HTERT RPE-1 (cell line): ENCODE measurements around the gene ATP8A2.

ENCODE experiments used
- in situ Hi-C: fragments of 300-500 bp; cut with MboI; formaldehyde crosslinking; loops from 4 replicates; pipeline ENCODE4 v1.14.3; 2020; ENCODE audit warnings: low sequenced_read_pairs

The ATP8A2 gene

DNA sequence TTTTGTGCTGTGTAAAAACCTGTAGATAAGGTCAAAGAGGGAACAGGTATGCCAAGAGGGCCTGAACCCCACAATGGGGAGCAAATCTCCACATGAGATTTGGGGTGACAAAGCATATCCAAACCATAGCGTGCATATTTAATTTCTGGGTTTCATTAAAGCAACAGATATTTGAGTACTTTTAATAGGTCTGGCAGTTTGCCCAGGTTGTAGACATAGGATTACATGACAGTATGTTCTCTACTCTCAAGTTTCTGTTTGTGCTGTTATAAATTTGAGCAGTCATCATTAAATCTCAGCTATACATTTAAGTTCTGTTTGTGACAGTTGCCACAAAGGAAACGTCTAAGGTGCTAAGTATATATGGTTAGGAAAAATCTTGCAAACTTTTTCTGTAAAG, 236.4 kb downstream of the ATP8A2 start:
- in situ Hi-C loops, result no loop called here

DNA sequence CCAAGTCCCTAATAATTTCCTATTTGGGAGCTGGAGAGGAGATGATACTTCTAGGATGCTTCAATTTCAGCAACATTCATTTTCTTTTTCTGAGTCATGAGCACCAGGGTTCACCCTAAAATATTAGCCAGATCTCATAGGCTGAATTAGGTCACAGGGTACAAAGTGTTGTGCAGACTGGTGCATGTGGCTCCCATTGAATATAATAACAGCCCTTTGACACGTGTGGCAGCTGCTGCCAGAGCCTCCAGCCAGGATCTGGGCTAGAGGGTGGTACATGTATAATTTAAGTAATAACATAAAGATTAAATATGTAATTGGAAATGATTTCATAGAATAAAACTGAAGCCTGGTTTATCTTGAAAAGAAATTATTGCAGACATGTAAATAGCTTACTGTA, 244.9 kb downstream of the ATP8A2 start:
- in situ Hi-C loops, result no loop called here

DNA sequence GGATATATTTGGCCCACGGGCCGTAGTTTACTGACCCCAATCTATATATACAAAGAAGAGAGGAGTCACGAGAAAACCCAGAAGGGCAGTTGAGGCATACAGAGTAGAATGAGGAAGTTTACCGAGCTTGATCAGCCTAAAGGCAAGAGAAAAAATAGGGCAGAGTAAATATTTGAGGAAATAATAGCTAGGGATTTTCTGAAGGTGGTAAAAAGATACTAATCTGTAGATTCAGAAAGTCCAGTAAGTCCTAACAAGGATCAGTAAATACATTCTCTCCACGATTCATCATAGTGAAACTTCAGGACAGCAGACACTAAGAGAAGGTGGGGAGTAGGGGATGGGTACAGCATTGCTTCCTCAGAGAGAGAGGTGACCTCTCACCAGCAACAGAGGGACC, 248.1 kb downstream of the ATP8A2 start:
- in situ Hi-C loops, result no loop called here

DNA sequence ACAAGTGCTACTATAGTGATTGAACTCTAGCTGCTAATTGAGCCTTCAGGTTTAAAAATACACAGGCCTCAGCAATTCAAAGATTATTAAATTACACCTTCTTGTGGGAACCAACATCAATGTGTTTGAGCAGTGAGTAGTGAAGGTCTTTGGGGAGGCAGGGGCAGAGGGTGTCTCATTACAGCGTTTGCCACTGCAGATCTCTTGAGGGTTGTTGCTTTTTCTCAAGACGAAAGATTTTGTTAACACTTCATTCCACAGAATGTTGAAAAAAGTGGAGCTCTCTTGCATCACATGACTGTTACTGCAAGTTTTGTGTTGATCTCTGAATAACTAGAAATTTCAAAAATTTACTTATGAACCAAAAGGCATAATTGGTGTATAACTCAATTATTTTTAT, 253.6 kb downstream of the ATP8A2 start:
- in situ Hi-C loops, result no loop called here

DNA sequence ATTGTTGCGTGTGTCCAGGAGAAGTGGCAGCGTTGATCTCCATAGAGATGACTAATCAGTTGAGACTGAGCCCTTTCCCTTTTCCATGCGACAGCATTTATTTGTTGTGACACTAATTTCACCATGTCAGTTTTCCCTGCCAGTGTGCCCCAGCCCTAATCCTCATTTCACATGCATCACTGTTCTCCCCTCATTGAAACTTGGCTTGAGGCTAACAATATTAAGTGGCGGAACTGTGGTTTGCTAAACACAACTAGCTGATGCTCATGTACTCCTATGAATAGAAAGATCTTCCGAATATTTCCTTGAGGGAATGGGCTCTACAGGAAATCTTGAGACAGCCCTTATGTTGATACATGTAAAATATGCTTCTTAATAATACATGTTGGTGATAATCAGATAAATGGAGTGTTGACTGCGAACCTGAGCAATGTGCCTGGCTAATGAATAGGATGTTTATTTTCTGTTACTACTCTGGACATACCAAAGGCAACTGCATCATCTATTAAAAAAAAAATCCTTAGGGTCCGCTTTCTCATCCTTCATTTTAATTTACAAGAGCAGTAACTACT, 258.6 kb downstream of the ATP8A2 start:
- in situ Hi-C loops, result no loop called here

DNA sequence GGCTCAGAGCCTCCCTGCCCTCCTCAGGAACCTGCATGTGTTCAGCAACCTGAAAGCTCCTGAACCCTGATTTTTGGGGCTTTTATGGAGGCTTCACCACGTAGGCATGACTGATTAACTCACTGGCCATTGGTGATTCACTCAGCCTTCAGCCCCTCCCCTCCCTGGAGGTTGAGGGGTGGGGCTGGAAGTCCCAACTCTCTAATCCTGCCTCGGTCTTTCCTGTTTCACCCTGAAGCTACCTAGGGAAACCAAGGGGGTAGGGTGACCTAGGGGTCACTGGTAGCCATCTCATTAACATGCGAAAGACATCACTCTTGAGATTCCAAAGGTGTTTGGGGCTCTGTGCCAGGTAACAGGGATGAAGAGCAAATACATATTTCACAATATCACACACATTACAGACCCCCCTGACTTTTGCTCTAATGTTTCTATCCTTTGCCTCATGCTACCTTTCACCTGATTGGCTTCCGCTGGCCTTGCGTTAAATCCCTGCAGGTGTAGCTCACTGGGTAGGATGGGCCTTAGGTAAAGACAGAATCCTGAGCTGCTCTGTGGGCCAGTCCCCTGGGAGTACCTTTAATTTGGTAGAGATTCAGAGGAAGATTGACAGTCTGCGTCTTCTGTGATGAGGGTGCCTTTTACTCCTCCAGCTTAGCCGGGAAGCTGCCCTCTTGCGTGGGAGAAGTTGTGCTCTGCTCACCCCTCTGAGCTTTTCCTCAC, 260.6 kb downstream of the ATP8A2 start:
- in situ Hi-C loops, result no loop called here

DNA sequence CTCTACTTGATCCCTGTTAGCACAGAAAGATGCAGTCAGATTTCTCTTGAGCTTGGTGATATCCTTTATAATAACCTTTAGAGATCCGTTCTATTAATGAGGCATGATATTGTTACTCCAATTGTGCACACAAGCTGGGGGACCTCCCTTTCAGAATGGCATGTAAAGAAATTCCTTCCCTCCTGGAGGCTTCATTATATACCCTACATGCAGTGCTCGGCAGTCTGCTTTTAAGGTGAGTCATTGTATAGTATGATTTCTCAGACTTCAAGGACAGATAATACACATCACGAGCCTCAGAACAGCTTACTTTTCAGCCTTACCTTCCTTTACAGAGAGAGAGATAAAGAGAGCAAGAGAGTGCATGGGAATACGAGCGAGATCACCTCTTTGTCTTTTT, 261.3 kb downstream of the ATP8A2 start:
- in situ Hi-C loops, result no loop called here

DNA sequence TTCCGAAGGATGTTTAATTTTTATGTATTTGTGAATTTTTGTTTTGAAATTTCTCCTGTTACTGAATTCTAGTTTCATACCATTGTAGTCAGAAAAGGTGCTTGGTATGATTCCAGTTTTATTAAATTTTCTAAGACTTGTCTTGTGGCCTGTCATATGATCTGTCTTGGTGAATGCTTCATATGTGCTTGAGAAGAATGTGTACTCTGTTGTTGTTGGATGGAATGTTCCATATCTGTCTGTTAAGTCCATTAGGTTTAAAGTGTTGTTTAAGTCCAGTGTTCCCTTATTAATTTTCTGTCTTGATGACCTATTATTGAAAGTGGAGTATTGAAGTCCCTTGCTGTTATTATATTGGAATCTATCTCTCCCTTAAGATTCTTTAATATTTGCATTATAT, 273.9 kb downstream of the ATP8A2 start:
- in situ Hi-C loops, result no loop called here

DNA sequence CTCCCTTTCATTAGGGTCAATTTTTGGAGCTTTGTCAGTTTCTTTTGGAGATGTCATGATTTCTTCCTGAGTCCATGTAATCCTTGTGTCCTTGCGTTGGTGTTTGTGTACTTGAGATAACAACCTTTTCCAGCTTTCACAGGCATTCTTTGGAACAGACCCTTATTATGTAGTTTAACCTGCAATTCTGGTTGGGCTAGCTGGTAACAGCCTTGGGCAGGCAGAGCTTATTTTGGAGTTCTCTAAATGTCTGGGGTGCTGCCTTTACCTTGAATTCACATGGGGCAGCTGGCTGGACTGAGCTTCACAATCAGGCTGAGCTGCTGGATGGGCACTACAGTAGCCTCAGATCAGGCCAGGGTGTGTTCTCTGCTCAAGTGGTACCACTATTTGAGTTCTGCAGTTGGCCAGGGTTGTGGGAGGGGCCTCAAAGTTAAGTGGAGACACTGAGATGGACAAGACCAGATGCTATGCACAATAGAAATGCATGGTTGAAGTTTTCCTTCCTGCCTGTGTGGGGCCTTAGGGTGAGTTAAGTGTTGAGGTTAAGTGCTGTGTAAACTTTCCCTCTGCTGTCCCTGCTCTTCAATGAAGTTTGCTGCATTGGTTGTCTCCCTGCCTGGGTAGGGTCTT, 277.3 kb downstream of the ATP8A2 start:
- in situ Hi-C loops, result no loop called here

DNA sequence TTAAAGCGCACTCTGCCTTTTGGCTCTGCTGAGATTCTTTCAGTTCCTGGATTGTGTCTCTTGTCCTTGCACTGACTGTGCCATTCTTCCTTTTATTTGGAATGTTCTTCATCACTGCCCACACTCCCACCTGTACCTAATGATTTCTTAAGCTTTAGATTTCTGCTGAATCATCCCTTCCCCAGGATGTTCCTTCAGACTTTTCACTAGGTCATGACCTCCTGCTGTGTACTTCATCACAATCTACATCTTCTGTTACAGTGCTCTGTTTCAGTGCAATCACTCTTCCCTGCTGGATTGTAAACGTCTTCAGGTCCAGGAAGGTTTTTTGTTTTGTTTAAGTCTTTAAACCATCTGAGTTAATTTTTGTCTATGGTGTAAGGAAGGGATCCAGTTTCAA, 281.0 kb downstream of the ATP8A2 start:
- in situ Hi-C loops, result no loop called here

DNA sequence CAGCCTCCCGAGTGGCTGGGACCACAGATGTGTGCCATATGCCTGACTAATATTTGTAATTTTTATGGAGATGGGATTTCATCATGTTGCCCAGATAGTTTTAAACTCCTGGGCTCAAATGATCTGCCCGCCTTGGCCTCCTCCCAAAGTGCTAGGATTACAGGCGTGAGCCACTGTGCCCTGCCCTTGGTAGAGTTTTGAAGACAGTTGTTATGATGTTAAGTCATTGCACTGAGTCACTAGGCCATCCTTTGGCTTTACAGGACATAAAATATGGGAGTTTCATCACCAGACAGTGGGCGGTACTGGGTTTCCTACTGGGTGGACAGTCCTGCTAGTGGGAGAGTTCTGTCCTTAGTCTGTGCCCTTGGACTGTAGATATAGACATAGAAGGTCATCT, 282.5 kb downstream of the ATP8A2 start:
- in situ Hi-C loops, result no loop called here

DNA sequence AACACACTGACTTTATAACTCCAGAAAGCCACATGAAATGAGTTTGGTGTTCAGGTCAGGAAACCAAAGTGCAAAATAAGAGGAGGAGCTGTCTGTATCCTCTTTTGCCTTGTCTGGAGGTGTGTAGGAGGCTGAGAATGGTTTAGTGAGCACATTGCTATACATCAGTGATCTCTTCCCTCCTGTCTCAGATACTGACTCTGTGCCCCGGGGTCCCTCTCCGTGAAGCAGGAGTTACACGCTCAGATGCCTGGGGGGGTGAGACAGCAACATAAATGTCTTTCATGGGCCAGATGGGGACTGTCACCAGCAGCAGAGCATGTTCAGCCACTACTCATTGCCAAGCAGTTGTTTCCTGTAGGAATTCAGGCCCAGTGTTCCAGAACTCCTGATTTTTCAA, 285.4 kb downstream of the ATP8A2 start:
- in situ Hi-C loops, result no loop called here

DNA sequence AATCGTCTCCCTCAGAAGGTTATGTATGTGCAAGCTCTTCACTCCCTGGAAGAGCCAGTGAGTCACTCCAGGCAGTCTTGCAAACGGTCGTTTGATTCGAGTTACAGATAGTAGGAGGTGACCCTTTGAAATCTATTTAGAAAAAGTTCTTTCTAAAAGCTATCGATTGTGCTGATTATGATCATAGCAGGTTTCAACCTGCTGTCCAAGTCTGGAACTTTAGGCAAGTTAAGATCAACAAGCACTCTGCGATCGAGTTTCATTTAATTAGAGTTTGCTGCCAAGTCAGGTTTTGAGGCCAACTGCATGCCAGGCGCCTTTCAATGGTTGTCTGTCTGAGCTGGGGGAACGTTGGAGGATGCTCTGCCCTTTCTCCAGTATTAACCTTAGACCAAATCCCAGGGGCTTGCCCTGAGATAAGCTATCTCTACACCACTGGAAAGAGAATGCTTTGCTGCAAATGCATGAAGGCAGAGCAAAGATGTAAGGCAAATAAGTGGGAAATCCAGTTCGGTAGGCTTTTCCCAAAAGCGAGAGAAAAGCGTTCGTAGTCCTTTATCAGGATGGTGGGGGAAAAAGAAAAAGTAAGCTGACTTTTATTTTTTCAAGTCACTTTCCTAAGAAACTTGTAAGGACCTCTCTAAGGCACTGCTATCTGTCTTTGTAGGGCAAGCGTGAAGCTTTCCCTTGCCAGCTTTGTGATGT, 287.5 kb downstream of the ATP8A2 start:
- in situ Hi-C loops, result no loop called here

DNA sequence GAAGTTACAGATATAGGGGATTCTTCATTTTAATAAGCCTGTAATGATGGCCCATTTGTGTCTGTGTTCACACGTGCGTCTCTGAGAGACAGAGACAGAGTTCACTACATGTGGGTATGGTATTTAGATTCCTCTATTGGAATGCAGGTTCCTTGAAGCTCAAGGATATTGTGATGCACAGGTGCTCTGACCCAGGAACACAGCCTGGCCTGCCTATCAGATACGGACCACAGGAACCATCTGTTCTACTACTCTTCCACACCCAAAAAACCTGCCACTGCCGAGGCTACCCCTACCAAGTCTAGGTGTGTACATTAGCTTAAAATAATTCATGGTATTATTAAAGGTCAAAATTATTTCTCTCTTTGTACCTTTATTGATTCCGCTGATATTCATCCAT, 289.2 kb downstream of the ATP8A2 start:
- in situ Hi-C loops, result no loop called here

DNA sequence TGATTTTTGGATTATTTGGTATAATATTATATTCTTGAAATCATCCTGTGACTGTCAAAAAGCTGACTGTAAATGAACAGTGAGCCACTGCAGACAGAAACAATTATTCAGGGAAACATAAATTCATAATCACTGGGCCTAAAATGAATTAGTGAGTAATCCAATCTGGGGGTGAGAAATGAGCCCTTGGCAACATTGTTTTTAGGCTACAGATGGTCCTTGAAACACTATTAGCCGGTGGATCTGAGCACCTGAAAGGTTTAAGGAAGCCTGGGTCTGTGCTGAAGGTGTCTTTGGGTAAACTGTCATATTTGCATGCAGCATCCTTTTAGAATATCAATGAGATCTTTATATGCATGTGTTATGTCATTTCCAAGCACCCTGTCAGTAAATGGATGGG, 290.7 kb downstream of the ATP8A2 start:
- in situ Hi-C loops, result no loop called here

DNA sequence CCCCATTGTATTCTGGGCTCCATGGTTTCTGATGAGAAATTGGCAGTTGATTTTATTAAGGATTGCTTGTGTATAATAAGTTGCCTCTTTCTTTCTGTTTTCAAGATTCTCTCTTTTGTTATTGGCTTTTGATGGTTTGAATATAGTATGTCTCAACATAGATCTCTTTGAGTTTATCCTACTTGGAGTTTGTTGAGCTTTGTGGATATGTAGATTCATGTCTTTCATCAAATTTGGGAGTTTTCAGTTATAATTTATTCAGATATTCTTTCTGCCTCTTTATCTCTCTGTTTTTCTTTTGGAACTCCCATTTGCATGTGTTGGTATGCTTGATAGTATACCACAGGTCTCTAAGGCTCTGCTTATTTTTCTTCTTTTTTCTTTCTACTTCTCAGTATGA, 296.6 kb downstream of the ATP8A2 start:
- in situ Hi-C loops, result no loop called here

DNA sequence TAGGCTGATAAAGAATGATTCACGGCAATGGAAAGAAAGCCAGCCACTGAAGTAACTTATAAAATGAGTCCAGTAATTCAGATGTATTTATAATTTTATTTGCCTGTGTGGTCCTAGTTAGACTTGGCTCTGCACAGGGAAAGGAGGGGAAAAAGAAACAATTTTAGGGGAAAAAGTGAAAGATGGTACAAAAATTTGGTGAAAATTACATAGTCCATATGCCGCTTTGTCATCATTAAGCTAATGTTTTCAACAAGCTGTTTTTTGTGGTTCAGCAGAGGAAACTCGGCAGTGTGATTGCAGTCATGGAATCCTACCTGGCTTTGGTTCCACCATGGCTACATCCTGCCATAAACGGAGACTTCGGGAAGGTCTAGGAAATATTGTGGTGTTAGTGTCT, 301.9 kb downstream of the ATP8A2 start:
- in situ Hi-C loops, result no loop called here

DNA sequence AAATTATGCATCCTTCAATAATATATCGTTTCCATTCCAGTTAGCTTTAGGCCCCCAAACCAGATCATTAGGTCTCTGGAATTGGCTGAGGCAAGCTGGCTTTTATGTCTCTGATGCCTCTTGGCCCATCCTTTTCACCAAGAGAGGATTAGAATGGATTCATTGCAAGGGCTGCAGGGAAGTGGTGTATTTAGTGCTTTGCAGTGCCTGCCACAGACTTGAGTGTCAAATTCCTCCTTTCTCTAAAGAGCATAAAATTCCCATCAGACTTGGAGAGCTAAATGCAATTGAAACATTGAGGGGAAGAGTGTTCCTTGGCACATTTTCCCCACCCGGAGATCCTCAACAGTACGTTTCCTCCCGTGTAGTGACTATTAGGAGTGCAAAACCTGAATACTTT, 302.6 kb downstream of the ATP8A2 start:
- in situ Hi-C loops, result no loop called here

DNA sequence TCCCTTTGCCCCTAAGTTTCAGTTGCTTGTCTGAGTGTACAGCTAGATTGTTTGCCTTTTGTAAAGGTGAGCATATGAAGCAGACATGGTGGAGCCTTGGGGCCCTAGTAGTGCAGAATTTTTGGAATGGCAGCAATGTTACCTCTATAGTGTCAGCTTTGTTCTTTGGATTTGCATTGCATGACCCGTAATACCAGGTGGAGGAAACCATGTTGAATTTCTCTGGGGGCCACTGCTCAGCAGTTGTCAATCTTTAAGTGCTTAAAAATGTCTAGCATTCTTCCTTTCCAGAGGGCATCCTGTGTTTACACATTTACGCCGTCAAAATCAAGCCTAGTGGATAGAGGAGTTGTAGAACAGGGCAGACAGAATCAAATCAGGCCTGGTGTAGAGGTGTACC, 303.3 kb downstream of the ATP8A2 start:
- in situ Hi-C loops, result no loop called here

DNA sequence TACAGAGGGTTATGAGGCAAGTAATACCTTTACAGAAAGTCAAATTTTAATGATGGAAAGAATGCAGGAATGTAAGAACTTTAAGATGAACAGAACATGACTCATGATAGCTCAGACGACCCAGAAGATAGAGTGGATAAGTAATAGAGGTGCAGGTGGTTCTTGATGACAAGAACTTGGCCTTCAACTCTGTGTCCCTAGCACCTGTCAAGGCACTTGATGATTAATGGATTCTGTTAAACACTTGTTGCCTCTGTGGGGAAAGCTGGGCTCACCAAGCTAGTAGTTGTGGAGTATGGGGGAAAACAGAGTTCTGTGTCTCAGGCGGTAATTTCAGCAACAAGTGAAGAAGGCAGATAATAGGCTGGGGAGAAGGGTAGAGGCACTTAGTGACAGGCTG, 306.2 kb downstream of the ATP8A2 start:
- in situ Hi-C loops, result no loop called here

DNA sequence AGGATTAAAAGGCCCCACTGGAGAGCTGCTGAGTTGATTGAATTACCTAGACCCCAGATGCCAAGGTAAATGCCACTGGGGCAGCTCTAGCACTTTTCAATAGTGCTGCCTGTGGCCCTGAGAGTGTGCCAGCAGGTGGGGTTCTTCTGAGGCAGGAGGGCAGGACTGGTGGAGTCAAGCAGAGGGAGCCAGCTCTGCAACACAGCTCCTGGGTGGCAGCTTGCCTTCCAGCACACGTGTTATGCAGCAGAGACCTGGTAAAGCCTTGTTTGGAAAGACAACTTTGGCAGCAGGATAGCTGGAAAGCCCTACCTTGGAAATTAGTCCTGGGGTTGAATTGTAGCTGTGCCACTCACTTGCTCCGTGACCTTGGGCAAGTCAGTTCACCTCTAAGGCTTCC, 306.6 kb downstream of the ATP8A2 start:
- in situ Hi-C loops, result no loop called here

DNA sequence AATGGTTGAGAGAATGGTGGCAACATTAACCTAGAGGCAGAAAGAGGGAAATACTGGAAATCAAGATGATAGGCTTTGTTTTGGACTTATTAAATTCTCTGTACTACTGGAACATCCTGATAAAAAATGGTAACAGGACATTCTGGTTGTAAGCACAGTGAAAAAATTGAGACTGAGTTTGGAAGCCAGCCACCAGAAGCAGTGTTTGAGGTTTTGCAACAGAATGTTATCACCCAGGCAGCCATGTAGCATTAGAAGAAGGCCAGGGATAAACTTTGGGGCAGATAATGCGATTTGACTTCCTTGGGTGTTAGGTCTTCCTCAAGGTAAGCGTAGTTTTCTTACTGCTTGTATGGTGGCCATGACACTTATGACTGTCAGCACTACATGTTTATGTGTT, 307.4 kb downstream of the ATP8A2 start:
- in situ Hi-C loops, result no loop called here
